Gastroesophageal sphincter (tissue), 3 donors: ENCODE results near the gene UBAC2.
A peak's percentile ranks its signal among the peaks of the same experiment; 100 is the strongest.

Experiments
- EP300 ChIP-seq: sonication (generic); formaldehyde crosslinking; IDR thresholded peaks from one replicate; pipeline ENCODE4 v1.6.1; 2017; ENCODE audit warnings: antibody characterized with exemption, mild to moderate bottlenecking
- POLR2A ChIP-seq, 2 donors: fragments of 450-650 bp; IDR thresholded peaks; one replicate each; pipeline ENCODE4 v1.6.1; 2017; ENCODE audit warnings: antibody characterized with exemption in 2 of 2, mild to moderate bottlenecking in 2 of 2, moderate library complexity in 1 of 2
- TF ChIP-seq, protein P1 (sequence below), 4 experiments: fragments of 200-600 bp in 2 of 4; fragments of 450-650 bp in 2 of 4; sonication (generic) in 1 of 4; IDR thresholded peaks; one replicate each; pipeline ENCODE4 v1.5.1; 2017 to 2019; ENCODE audit warnings: antibody characterized with exemption in 4 of 4, mild to moderate bottlenecking in 2 of 4, moderate library complexity in 2 of 4

DNA sequence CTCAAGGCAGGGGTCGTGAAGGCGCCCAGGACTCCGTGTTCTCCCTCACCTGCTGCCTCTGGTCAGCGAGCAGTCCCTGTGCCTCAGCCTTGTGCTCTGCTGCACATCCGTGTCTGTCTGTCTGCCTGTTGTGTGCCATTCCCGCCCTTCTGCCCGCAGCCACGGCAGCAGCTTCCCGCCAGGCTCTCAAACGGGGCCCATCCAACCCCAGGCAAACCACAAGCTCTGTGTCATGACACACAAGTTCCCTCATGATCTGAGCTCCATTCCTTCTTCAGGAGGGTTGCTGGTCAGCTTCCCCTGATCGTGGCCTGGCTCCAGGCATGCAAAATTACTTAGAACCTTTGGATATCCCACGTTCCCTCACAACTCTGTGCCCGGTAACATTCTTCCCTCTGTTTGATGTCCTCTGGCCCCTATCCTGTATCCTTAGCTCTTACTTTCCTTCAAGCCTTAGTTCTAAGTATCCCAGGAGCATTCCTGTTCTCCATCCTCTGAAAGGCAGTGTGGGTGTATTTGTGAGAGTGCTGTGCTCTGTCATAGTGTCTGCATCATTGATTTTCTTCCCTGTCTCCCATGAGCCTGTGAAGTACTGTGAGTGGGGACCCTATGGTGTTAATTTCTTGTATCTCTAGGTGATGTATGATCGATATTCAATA is 103.3 kb downstream of the UBAC2 start:
- TF ChIP-seq, protein P1, sequence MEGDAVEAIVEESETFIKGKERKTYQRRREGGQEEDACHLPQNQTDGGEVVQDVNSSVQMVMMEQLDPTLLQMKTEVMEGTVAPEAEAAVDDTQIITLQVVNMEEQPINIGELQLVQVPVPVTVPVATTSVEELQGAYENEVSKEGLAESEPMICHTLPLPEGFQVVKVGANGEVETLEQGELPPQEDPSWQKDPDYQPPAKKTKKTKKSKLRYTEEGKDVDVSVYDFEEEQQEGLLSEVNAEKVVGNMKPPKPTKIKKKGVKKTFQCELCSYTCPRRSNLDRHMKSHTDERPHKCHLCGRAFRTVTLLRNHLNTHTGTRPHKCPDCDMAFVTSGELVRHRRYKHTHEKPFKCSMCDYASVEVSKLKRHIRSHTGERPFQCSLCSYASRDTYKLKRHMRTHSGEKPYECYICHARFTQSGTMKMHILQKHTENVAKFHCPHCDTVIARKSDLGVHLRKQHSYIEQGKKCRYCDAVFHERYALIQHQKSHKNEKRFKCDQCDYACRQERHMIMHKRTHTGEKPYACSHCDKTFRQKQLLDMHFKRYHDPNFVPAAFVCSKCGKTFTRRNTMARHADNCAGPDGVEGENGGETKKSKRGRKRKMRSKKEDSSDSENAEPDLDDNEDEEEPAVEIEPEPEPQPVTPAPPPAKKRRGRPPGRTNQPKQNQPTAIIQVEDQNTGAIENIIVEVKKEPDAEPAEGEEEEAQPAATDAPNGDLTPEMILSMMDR (IDR thresholded peaks at IDR 0.05) = no peak
- TF ChIP-seq POLR2A (IDR thresholded peaks at IDR 0.05) (peak in 1 of 2 donors; percentile 16), EP300 (no peak)
